ENCODE measurements around the gene SEZ6. TPM values are rescaled to one million over a fixed set of nuclear protein-coding genes. Genes with fewer than 3 reads are reported as not detected.

The SEZ6 gene
- total RNA-seq, 4 donors from 2014 or later, result 0.13 TPM; not detected in 3

GRCh38 chr17:28958820-28959455 lies 46.9 kb downstream of the SEZ6 start:
- Histone ChIP-seq H3K36me3 (peaks cover 0 to 5% of the 10 kb centered on the region in 2 donors), H3K4me1 (no peaks in the 10 kb centered on the region), H3K4me3 (no peak overlapping the region), H3K27ac (no peak overlapping the region), H3K9me3 (no peaks in the 10 kb centered on the region), H3K27me3 (peaks cover 3% of the 10 kb centered on the region)
- 95% methylated on average over 4 of the region's 18 CpGs; no CpG with 5 or more reads in 1 of the 2 donors for WGBS, 2 donors (ENCODE audit: low coverage in 1 of 2)
- ATAC-seq, result no peak
- TF ChIP-seq CTCF (IDR thresholded peaks at IDR 0.05), result no peak
- TF ChIP-seq POLR2A (IDR thresholded peaks at IDR 0.05), result no peak
- no peak for TF ChIP-seq POLR2AphosphoS5 (IDR thresholded peaks at IDR 0.05)
- no peak for TF ChIP-seq EP300 (IDR thresholded peaks at IDR 0.05)

DNA sequence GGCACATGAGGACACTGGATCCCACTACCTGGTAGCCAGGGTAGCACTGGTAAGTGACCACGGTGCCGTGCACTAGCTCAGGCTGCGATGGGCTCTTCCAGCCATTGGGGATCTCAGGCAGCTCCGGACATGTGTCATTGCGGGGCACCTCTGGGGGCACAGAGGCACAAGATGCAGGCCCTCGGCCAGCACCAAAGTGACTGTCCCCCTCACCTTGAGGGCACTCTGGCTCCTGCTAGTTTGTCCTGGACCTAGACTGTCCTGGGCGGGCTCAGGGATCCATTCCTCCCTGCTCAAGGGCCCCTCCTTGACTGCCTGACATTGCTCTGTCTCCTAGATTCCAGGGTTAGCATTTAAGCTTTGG lies 47.9 kb downstream of the SEZ6 start:
- H3K36me3 ChIP-seq, result peaks cover 0 to 5% of the 10 kb centered on the region in 2 donors
- WGBS, 2 donors (ENCODE audit: low coverage in 1 of 2), result 100% methylated on average over 3 of the region's 7 CpGs; no CpG with 5 or more reads in 1 of the 2 donors
- H3K4me3 ChIP-seq, result no peak overlapping the region
- H3K27ac ChIP-seq, result no peak overlapping the region
- no peaks in the 10 kb centered on the region for H3K9me3 ChIP-seq
- H3K4me1 ChIP-seq, result peaks cover 0 to 9% (median 2%) of the 10 kb centered on the region in 3 donors
- no peaks in the 10 kb centered on the region for H3K27me3 ChIP-seq
- TF ChIP-seq CTCF (IDR thresholded peaks at IDR 0.05) (no peak), POLR2A (IDR thresholded peaks at IDR 0.05) (no peak), POLR2AphosphoS5 (IDR thresholded peaks at IDR 0.05) (no peak), EP300 (IDR thresholded peaks at IDR 0.05) (no peak)
- ATAC-seq, result no peak

GRCh38 chr17:28957277-28957991 lies 48.4 kb downstream of the SEZ6 start:
- Histone ChIP-seq H3K27me3 (no peaks in the 10 kb centered on the region), H3K36me3 (peaks cover 0 to 5% of the 10 kb centered on the region in 2 donors), H3K27ac (no peak overlapping the region), H3K9me3 (no peaks in the 10 kb centered on the region), H3K4me1 (peaks cover 0 to 14% (median 5%) of the 10 kb centered on the region in 3 donors), H3K4me3 (no peak overlapping the region)
- ATAC-seq, result no peak
- 85 to 100% methylated on average over 5 to 10 of the region's 13 CpGs for WGBS, 2 donors (ENCODE audit: low coverage in 1 of 2)
- TF ChIP-seq POLR2A (IDR thresholded peaks at IDR 0.05) (no peak), POLR2AphosphoS5 (IDR thresholded peaks at IDR 0.05) (no peak), EP300 (IDR thresholded peaks at IDR 0.05) (no peak), CTCF (IDR thresholded peaks at IDR 0.05) (no peak)

DNA sequence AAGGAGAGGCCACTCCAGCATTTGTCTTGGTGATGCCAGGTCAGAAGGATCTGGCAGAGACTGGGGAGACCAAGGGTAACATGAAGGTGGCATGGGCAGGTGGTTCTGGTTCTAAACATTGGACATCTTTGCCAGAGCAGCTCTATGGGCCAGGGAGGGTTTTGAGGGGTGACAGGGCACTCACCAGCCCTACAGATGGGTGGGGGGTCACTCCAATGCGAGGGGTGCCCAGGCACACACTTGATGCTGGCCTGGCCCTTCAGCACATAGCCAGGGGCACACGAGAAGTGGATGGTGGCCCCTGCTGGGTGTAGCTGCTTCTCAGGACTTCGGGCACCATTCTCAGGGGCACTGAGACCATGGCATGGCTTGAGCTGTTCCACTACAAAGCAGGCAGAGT lies 49.0 kb downstream of the SEZ6 start:
- H3K27me3 ChIP-seq, result no peaks in the 10 kb centered on the region
- no peak overlapping the region for H3K4me3 ChIP-seq
- peaks cover 0 to 5% of the 10 kb centered on the region in 2 donors for H3K36me3 ChIP-seq
- H3K4me1 ChIP-seq, result peaks cover 0 to 14% (median 5%) of the 10 kb centered on the region in 3 donors
- no peak overlapping the region for H3K27ac ChIP-seq
- no peaks in the 10 kb centered on the region for H3K9me3 ChIP-seq
- TF ChIP-seq CTCF (IDR thresholded peaks at IDR 0.05) (no peak), EP300 (IDR thresholded peaks at IDR 0.05) (no peak), POLR2A (IDR thresholded peaks at IDR 0.05) (no peak), POLR2AphosphoS5 (IDR thresholded peaks at IDR 0.05) (no peak)
- no peak for ATAC-seq
- WGBS, 2 donors (ENCODE audit: low coverage in 1 of 2), result 54% methylated on average over 3 of the region's 3 CpGs; no CpG with 5 or more reads in 1 of the 2 donors
